WTC11 (cell line): ENCODE measurements around the gene TST.

ENCODE experiments used
- ATF2 ChIP-seq: sonication (generic); formaldehyde crosslinking; IDR thresholded peaks from 2 replicates; pipeline ENCODE4 v1.8.1; 2022; ENCODE audit warnings: low read depth, missing genetic modification reagents, borderline replicate concordance
- CBFB ChIP-seq: sonication (generic); formaldehyde crosslinking; IDR thresholded peaks from 2 replicates; pipeline ENCODE4 v1.8.1; 2022; ENCODE audit warnings: mild to moderate bottlenecking, low read depth, missing genetic modification reagents
- CREB1 ChIP-seq: sonication (generic); formaldehyde crosslinking; IDR thresholded peaks from 2 replicates; pipeline ENCODE4 v1.8.0; 2023; ENCODE audit warnings: mild to moderate bottlenecking, missing genetic modification reagents
- CTCF ChIP-seq: fragments of 200-600 bp; IDR thresholded peaks from 2 replicates; pipeline ENCODE4 v1.8.0; 2022; ENCODE audit warnings: antibody characterized with exemption
- ETV6 ChIP-seq: sonication (generic); formaldehyde crosslinking; IDR thresholded peaks from 2 replicates; pipeline ENCODE4 v1.8.1; 2022; ENCODE audit warnings: mild to moderate bottlenecking, missing genetic modification reagents
- KAT7 ChIP-seq: sonication (generic); formaldehyde crosslinking; IDR thresholded peaks from 2 replicates; pipeline ENCODE4 v1.8.1; 2023; ENCODE audit warnings: missing genetic modification reagents, mild to moderate bottlenecking, borderline replicate concordance
- MAX ChIP-seq: sonication (generic); formaldehyde crosslinking; IDR thresholded peaks from 2 replicates; pipeline ENCODE4 v1.8.0; 2022; ENCODE audit warnings: mild to moderate bottlenecking, missing genetic modification reagents
- NFYB ChIP-seq: sonication (generic); formaldehyde crosslinking; conservative IDR thresholded peaks from 2 replicates; pipeline ENCODE4 v1.8.0; 2022; ENCODE audit warnings: low read depth, missing genetic modification reagents
- NR1H2 ChIP-seq: sonication (generic); formaldehyde crosslinking; IDR thresholded peaks from 2 replicates; pipeline ENCODE4 v1.9.0; 2021; ENCODE audit warnings: mild to moderate bottlenecking, moderate library complexity, missing genetic modification reagents
- NR2C2 ChIP-seq: sonication (generic); formaldehyde crosslinking; IDR thresholded peaks from 2 replicates; pipeline ENCODE4 v1.8.0; 2022; ENCODE audit warnings: mild to moderate bottlenecking, missing genetic modification reagents
- TCF7 ChIP-seq: sonication (generic); formaldehyde crosslinking; IDR thresholded peaks from 2 replicates; pipeline ENCODE4 v1.8.0; 2022; ENCODE audit warnings: mild to moderate bottlenecking, low read depth, missing genetic modification reagents, moderate library complexity
- ZNF219 ChIP-seq: sonication (generic); formaldehyde crosslinking; IDR thresholded peaks from 2 replicates; pipeline ENCODE4 v1.8.0; 2023; ENCODE audit warnings: missing genetic modification reagents, mild to moderate bottlenecking, borderline replicate concordance
- ZNF416 ChIP-seq: fragments of 250-450 bp; sonication (Bioruptor Pico); IDR thresholded peaks from 2 replicates; pipeline ENCODE4 v1.9.0; 2021; ENCODE audit warnings: mild to moderate bottlenecking, inconsistent platforms
- ZNF532 ChIP-seq: fragments of 250-450 bp; sonication (Bioruptor Pico); IDR thresholded peaks from 2 replicates; pipeline ENCODE4 v1.9.0; 2021; ENCODE audit warnings: mild to moderate bottlenecking, borderline replicate concordance

GRCh38 chr22:37060801-37061610, 41.8 kb upstream of the TST start:
- TF ChIP-seq KAT7 (CRISPR knock-in tag), result no peak
- TF ChIP-seq CTCF, result no peak
- TF ChIP-seq CBFB (CRISPR knock-in tag), result no peak
- no peak for TF ChIP-seq ATF2
- no peak for TF ChIP-seq CREB1 (CRISPR knock-in tag)
- no peak for TF ChIP-seq ETV6 (CRISPR knock-in tag)
- no peak for TF ChIP-seq NFYB (CRISPR knock-in tag)
- TF ChIP-seq ZNF219 (CRISPR knock-in tag), result no peak
- TF ChIP-seq MAX (CRISPR knock-in tag), result no peak
- no peak for TF ChIP-seq NR1H2 (CRISPR knock-in tag)
- no peak for TF ChIP-seq TCF7 (CRISPR knock-in tag)
- TF ChIP-seq NR2C2, result no peak
- no peak for TF ChIP-seq ZNF416
- no peak for TF ChIP-seq ZNF532 (CRISPR knock-in tag)
